ENCODE data around the gene C4orf46. TPM values are rescaled to one million over a fixed set of nuclear protein-coding genes. Genes with fewer than 3 reads are reported as not detected.
"Not testable (repeated sequence)": the region's sequence is repeated elsewhere in the genome, so short reads cannot be mapped to it uniquely, and the experiment has no call there.

C4orf46 gene
- total RNA-seq = 25.7 TPM

DNA sequence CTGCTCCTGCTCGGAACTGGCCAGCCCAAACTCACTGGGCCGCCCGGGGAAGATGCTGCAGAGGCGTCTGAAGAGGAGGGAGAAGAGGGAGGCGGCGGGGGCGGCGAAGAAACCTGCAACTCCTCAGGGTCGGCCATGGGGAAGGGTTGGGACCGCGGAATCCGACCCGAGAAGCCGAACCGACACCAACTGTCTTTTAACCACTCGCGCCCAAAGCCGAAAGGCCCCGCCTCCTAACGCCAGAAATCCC, at the start of gene C4orf46:
C4orf46 (minus strand) TSS at position 223 of the 250 bp plus-strand sequence; CDS start at position 137, 86 bp downstream.
- DNase-seq = no peak

DNA sequence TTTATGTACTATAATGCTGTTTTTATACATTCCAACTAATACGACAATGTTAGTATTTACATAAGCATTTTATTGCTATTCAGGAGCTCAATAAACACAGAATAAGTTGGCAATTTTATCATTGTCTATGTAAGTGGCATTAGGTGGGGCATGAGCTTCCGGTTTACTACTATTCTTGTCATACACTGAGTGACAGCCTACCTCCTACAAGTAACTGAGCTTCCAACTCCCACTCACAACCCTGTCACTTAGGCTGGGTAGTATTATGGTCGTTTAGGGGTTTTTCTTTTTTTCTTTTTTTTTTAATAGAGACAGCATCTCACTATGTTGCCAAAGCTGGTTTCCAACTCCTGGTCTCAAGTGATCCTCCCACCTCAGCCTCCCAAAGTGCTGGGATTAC, 44.1 kb upstream of the C4orf46 start:
- no peak for DNase-seq

DNA sequence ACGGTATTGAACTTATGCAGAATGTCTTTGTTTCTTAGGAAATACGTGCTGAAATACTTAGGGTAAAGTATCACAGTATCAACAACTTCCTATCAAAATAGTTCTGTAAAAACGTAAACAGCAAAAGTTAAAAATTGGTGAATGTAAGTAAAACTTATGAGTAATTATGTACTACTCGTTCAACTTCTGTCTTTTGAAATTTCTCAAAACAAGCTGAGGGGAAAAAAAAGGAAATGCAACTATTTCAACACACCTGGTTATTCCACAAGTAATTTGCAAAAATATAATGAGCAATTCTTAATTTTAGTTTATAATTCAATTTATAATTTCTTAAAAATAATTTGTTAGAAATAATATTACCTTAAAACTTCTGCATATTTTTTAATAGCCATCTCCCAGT, 43.2 kb upstream of the C4orf46 start:
- DNase-seq = no peak

DNA sequence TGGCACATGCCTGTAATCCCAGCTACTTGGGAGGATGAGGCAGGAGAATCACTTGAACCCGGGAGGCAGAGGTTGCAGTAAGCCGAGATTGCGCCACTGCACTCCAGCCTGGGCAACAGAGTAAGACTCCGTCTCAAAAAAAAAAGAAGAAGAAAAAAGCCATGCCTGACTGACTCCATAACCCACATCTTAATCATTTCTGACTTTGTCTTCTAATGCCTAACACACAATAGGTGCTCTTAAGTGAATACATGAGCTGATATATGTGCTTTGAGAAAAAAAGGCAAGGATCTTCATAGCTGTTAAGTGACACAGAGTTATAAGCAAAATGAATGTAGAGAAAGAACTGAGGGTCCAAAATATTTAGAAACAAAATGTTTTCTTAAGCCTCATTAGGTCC, 40.9 kb upstream of the C4orf46 start:
- DNase-seq = not testable (repeated sequence)

DNA sequence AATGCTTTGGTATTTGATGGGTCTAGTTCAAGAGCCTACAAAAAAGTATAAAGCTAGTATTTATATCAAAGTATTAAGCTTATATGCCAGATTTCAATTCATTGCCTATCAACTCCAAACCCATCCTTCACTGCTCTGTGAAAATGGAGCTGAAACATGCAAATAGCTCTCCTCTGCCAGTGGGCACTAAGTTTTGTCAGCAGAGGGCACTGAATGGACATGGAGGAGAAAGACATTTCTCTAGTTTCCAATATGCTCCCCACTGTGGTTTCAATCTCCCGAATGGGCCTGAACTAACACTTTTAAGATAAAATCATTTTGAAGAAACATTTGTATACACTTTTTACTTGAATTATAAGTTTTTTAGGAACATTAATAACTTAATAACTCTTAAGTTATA, 39.1 kb upstream of the C4orf46 start:
- no peak for DNase-seq

DNA sequence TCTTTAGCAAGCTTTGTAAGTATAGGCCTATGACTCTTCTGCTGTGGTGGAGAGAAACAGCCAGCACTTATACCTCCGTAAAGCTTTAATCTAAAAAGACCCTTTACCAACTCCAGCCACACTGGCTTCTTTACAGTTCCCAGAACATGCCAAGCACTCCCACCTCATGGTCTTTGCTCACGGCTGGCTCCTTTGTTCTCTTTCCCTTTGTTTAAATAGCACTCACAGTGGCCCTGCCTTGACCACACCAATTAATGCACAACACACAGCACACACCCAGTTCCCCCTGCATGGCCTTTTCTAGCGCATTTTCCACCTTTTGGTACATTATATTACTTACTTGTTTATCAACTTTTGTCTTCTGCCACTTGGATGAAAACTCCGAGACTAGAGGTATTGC, 32.6 kb upstream of the C4orf46 start:
- no peak for DNase-seq

DNA sequence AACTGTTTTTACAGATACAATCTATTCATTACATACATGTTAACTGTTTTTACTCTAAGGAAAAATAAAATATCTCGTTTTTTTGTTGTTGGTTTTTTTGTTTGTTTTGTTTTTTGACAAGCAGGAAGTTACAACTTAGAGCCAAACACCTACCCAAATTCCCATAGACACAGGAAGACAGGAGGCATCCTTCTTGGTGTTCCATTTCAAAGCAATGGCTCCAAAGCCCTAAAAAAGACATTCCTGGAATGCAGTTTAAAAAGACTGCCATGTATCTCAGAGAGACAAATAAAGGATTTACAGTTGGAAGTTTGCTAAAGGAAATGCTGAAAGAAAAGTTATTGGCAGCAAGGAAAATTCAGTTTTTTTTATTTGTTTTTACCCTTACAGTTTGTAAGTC, 17.1 kb upstream of the C4orf46 start:
- no peak for DNase-seq

DNA sequence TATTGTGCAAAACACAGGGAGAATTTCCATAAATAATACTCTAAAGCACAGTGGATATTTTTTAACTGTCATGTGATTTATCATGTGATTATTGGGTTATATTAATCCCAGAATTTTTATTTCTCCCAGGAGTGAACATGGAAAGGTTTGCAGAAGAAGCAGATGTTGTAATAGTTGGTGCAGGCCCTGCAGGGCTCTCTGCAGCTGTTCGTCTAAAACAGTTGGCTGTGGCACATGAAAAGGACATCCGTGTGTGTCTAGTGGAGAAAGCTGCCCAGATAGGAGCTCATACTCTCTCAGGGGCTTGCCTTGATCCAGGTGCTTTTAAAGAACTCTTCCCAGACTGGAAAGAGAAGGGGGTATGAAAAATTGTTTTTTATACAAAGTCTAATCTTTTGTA, 10.4 kb upstream of the C4orf46 start:
- peak; percentile 53 for DNase-seq

DNA sequence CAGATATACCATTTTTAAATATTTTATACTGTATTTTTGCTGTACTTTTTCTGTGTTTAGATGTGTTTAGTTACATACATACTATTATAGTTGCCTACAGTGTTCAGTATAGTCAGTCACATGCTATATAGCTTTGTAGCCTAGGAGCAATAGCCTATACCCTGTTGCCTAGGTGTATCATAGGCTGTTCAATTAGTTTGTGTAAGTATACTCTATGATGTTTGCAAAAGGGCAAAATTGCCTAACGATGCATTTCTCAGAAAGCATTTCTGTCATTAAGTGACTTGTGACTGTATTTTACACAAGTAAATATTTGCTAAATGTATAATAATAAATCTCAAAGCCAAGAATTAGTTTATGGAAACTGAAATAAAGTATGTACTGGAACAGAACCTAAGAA, 9.9 kb upstream of the C4orf46 start:
- no peak for DNase-seq

DNA sequence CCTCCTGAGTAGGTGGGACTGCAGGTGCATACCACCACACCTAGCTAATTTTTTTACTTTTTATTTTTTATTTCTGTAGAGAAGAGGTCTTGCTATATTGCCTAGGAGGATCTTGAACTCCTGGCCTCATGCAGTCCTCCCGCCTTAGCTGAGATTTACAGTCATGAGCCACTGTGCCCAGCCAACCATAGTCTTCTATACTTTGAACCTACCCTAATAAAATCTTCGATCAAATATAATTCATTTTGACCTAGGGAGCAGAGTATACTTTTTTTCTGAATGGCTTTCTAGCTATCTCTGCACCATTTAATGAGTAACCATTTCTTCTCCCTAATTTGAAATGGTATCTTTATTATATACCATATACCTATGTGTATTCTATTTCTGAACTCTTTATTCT, 7.1 kb upstream of the C4orf46 start:
- no peak for DNase-seq

DNA sequence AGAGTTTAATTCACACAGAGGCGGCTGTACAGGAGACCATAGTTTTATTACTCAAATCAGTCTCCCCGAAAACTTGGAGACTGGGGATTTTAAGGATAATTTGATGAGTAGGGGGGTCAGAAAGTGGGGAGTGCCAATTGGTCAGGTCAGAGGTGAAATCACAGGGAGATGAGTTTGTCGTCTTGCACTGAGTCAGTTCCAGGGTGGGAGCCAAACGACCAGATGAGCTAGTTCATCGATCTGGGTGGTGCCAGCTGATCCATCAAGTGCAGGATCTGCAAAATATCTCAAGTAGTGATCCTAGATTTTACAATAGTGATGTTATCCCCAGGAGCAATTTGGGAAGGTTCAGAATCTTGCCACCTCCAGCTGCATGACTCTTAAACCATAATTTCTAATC, 4.4 kb upstream of the C4orf46 start:
- no peak for DNase-seq

DNA sequence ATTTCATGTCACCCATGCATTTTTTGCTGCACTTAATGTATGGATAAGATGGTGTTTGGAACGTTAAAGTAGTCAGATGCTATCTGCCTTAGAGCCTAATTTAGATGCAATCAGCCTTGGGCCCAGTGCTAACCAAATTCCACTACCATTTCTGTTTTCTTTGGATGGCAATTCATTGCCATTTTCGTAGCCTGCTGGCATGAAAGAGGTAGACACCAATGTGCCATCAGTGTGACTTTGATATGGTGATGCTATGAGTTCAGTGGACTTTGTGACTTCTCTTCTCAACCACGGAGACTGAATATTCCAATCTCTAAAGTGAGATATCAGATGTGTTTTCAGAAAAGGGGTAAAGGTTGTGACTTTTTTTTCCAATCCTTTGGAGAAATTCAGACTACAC, 1.9 kb upstream of the C4orf46 start:
- no peak for DNase-seq

DNA sequence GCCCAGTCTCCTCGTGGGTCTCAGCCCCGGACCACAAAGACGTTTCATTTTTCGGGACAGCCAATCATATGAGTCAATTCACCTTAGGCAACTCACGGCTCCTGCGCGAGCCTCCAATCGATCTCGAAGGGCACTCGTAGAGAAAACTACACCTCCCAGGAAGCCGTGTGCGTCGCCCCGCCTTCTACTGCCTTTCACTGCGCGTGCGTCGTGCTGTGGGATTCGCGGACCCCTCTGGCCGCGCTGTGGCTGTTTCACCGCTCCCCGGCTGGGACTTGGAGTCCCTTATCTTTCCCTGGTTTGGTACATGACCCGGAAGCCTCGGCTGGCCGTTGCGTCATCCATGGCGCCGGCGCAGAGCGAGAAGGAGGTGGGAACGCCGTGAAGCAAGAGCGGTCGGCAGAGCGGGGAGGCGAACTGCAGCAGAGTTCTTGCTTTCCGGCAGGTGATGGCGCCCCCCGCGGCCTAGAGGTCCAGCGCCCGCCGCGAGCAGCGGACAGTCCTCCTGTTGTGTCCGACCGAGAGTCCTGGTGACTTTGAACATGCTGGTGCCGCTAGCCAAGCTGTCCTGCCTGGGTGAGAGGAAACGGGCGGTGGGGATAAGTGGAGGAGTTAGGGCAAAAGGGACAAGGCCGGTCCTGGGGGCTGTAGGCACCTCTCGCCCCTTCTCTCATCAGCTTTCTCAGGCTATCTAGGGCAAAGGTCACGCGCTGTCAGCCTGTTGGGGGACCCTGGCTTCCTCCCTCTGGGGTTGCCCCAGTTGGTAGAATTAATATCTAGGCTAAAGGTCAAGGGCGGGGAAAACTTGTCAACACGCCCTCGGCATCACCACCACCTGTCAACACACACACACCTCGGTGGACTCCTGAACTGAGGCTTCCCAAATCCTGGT, 474 bp upstream of the C4orf46 start, which contains the start of gene ETFDH:
ETFDH (plus strand) TSS at position 382 of the 892 bp plus-strand sequence; CDS start at position 543, 161 bp downstream.
- DNase-seq = peak; percentile 100

DNA sequence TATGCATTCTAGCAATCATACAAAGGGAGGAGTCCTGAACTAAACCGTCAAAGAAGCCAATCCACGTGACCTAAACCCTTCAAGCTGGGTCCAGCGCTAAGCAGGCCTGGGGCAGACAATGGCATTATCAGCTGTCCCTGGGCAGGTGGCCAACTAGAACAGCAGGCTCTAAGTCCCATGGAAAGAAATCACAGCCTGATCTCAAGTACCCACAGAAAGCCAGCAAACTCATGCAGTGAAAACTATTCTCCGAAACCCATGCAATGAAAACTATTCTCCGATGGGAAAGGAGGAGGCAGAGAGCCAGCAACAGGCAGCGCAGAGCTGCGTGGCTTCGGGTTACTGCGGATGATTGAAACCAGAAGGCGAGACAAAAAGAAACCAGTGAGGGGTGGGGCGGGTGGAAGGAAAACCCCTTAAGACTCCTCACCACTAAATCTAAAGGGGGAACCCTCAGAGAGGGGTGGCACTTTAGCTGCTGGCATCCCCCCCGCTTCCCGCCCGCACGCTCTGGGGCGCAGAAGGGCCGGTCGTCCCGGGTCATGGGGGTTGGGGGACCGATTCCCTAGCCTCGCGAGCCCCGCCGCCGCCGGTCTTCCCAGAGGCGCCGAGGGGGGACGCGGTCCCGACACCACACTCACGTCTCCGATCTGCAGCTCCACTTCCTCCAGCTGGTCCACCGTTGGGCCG, 567 bp downstream of the C4orf46 start:
- DNase-seq = peak; percentile 97

DNA sequence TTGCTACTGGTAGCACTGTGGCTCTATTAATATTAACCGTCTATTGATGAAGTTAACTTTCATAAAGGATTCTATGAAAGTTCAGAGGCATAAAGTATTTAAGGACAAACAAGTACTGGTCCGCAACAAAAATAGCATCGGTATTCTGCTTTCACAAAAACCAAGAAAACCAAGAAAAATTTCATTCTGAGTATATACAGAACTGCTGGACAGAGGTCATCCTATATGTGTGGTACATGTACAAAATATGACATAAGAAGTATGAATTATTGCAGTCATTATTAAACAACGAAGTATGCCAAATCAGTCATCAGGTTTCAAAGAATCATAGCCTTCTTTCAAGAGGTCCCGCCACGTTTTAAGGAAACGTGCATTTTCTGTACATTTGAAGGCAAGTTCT, 2.4 kb downstream of the C4orf46 start:
- no peak for DNase-seq

DNA sequence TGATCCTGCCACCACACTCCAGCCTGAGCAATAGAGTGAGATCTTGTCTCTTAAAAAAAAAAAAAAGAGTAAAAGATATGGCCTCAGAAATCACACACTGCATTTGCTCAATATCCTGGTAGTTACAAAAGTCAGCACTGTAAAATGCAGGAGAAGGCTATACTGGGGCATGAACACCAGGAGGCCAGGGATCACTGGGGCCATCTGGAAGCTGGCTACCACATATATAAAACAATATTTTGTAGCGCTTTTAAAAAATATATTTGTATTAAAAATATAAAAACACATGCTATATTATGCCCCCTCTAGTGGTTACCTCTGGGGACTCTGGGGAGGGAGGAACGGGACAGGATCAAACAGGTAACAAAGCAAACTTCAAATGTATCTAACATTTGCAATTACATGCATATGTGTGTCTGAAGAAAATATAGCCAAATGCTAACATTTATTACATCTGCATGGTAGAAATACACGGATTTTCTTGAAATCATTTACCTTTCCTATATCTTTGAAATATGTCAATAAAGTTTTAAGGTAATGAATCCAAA, 4.0 kb downstream of the C4orf46 start:
- DNase-seq = no peak

DNA sequence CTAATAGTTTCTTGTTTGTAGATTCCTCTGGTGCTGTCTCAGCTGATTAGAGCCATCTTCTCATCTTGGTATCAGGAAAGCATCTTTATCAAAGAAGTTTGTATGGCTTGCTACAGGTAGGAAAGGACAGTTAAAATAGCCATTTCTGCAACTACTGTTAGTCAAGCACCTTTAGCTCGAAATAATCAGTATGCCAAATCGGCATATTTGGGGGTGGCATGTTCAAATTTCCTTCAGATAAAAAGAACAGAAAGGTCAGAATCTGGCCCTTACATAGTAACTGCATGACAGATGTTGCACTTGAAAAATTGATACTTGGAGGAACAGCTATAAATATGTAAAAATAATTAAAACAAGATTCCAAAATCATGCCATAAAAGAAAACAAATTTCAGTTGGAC, 4.8 kb downstream of the C4orf46 start:
- no peak for DNase-seq

DNA sequence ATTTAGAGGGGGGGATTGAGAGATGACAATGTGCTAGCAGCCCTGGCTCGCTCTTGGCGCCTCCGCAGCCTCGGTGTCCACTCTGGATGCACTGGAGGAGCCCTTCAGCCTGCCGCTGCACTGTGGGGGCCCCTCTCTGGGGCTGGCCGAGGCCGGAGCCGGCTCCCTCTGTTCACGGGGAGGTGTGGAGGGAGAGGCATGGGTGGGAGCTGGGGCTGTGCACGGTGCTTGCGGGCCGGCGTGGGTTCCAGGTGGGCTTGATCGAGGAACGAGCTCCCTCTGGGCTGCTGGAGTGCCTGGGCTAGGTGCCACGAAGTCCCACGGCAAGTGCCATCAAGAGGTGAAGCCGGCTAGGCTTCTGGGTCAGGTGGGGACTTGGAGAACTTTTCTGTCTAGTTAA, 6.9 kb downstream of the C4orf46 start:
- DNase-seq = no peak

DNA sequence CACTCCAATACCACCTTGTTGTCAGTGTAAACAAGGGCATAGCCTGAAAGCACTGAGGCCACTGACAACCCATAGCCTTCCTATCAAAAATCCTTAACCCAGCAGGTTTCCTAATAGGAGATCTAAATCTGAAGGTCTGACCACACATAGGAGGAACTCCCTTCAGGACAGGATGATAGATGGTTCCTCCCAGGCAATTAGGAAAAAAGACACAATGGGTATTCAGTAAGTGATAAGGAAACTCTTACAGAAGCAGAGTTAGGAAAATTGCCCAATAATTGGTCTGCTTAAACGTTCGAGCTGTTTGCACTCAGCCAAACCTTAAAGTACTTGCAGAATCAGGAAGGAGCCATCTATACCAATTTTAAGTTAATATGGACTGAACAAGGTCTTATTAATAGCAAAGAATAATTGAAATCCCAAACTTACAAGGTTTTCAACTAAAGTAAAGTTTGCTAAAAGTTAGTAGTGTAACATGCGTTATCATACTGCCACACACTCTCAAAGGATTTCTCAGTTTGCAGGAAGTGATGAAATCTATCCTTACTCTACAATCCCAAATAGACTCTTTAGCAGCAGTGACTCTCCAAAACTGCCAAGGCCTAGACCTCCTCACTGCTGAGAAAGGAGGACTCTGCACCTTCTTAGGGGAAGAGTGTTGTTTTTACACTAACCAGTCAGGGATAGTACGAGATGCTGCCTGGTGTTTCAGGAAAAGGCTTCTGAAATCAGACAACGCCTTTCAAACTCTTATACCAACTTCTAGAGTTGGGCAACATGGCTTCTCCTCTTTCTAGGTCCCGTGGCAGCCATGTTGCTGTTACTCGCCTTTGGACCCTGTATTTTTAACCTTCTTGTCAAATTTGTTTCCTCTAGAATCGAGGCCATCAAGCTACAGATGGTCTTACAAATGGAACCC, 7.7 kb downstream of the C4orf46 start:
- not testable (repeated sequence) for DNase-seq

DNA sequence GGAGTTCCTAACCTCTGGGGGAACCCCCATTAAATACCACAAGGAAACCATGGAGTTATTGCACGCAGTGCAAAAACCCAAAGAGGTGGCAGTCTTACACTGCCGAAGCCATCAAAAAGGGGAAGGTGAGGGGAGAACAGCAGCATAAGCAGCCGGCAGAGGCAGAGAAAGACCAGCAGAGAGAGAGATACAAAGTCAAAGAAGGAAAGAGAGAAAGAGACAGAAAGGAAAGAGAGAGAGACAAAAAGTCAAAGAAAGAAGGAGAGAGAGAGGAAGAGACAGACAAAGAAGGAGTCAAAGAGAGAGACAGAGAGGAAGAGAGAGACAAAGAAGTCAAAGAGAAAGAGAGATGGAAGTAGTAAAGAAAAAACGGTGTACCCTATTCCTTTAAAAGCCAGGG, 8.4 kb downstream of the C4orf46 start:
- not testable (repeated sequence) for DNase-seq

DNA sequence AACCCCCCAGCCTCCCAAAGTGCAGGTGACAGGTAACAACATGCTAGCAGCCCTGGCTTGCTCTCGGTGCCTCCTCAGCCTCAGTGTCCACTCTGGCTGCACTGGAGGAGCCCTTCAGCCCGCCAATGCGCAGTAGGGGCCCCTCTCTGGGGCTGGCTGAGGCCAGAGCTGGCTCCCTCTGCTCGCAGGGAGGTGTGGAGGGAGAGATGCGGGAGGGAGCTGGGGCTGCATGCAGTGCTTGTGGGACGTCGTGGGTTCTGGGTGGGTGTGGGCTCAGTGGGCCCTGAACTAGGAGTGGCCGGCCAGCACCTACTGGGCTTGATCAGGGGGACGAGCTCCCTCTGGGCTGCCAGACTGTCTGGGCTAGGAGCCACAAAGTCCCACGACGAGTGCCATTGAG, 14.4 kb downstream of the C4orf46 start:
- no peak for DNase-seq

DNA sequence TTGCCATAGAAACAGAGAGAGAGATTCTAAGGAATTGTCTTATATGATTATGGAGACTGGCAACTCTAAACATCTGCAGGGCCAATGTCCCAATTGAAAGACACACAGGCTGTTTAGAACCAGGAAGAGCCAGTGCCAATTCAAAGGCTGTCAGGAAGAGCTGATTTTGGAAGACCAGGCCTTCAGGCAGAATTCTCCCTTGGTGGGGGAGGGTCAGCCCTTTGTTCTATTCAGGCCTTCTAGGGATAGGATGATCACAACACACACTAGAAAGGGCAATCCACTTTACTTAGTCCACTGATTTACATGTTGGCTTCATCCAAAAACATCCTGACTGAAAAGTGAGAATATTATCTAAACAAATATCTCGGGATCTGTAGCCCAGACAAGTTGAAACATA, 15.2 kb downstream of the C4orf46 start:
- no peak for DNase-seq

DNA sequence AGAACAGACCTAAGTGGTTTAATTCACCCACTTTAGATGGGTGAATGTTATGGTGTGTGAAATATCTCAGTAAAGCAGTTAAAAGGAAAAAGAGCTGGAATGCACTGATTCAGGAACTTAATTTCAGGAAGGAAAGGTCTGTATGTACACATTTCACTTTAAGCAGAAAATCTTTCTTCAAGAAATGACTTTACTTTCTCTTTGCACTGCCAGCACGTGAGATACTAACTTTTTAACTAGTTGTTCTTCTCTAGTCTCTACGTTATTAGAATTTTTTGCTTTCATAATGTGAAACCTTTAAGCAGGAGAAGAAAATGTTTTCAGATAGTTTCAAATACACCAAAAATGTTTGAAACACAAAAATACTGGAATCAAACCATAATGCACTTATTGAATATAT, 18.8 kb downstream of the C4orf46 start:
- DNase-seq = no peak
